Measurements from ENCODE around the gene RBM42.
A peak's percentile ranks its signal among the peaks of the same experiment; 100 is the strongest.
"Not testable (repeated sequence)": the region's sequence is repeated elsewhere in the genome, so short reads cannot be mapped to it uniquely, and the experiment has no call there.

The RBM42 gene

DNA sequence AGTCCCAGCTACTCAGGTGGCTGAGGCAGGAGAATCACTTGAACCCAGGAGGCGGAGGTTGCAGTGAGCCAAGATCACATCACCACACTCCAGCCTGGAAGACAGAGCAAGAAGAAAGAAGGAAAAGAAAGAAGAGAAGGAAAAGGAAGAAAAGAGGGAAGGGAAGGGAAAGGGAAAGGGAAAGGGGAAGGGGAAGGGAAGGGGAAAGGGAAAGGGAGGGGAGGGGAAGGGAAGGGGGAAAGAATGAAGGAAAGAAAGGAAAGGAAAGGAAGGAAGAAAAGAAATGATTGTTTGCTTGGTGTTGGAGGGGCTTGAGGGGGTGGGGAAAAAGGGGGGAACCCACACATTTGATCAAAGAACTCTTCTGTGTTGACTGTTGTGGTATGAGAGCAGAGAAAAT lies 32.9 kb upstream of the RBM42 start:
- DNase-seq (ENCODE audit: low read depth): no peak
- no peak overlapping the region for H3K4me3 ChIP-seq (ENCODE audit: low read depth, low read length)
- TF ChIP-seq, protein P1, sequence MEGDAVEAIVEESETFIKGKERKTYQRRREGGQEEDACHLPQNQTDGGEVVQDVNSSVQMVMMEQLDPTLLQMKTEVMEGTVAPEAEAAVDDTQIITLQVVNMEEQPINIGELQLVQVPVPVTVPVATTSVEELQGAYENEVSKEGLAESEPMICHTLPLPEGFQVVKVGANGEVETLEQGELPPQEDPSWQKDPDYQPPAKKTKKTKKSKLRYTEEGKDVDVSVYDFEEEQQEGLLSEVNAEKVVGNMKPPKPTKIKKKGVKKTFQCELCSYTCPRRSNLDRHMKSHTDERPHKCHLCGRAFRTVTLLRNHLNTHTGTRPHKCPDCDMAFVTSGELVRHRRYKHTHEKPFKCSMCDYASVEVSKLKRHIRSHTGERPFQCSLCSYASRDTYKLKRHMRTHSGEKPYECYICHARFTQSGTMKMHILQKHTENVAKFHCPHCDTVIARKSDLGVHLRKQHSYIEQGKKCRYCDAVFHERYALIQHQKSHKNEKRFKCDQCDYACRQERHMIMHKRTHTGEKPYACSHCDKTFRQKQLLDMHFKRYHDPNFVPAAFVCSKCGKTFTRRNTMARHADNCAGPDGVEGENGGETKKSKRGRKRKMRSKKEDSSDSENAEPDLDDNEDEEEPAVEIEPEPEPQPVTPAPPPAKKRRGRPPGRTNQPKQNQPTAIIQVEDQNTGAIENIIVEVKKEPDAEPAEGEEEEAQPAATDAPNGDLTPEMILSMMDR (IDR thresholded peaks at IDR 0.05; ENCODE audit: low read depth, low read length, missing control alignments): no peak

DNA sequence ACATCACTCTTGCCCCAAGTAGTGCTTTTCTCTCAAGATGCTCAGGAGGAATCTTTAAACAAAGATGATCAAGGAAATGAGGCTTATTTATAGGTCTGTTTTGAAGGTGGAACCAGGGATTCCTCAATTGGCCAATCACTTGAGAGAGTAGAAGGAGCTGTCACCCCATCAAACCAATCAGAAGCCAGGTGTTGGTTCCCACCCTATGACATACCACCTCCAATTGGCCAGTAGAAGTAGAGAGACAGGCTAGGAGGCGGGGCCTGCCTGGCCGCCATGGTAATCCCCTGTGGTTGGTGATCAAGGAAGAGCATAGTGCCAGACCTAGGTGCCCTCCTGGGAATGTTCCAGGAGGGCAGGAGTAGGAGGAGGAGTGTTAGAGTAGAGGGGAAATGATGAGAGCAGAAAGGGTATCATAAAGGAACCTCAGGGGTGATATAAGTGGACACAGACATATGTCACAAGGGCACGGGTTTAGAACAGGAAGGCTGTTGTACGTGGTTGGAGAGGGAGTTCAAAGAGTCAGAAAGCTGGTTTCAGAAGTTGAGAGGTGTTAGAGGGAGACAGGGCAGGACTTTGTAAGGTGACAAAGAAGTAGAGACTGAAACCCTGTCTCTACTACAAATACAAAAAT lies 32.4 kb upstream of the RBM42 start:
- no peak overlapping the region for H3K4me3 ChIP-seq (ENCODE audit: low read depth, low read length)
- DNase-seq (ENCODE audit: low read depth): peak; percentile 56
- TF ChIP-seq, protein P1 (IDR thresholded peaks at IDR 0.05; ENCODE audit: low read depth, low read length, missing control alignments): no peak

DNA sequence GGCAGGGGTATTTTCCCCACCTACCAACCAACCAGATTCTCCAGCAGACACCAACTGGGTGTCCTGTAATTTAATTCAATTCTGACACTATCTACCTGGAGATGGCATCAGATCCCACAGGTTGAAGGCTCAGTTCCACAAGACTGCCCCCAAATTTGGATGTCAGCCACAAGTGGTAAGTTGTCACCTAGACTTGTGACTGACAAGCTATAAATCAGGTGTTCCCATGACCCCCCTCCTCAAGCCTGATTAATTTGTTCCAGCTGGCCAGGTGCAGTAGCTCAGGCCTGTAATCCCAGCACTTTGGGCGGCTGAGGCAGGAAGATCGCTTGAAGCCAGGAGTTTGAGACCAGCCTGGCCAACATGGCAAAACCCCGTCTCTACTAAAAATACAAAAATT lies 26.9 kb upstream of the RBM42 start:
- DNase-seq (ENCODE audit: low read depth): no peak
- H3K4me3 ChIP-seq (ENCODE audit: low read depth, low read length): no peak overlapping the region
- TF ChIP-seq, protein P1 (IDR thresholded peaks at IDR 0.05; ENCODE audit: low read depth, low read length, missing control alignments): no peak

DNA sequence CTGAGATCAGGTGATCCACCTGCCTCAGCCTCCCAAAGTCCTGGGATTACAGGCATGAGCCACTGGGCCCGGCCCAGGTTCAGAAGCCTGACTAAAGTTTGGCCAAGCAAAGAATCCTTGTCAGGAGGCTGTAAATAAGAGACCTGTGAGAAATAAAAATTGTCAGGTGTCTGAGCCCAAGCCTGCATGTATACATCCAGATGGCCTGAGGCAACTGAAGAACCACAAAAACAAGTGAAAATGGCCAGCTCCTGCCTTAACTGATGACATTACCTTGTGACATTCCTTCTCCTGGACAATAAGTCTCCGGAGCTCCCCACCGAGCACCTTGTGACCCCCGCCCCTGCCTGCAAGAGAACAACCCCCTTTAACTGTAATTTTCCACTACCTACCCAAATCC lies 24.4 kb upstream of the RBM42 start:
- not testable (repeated sequence) for H3K4me3 ChIP-seq (ENCODE audit: low read depth, low read length); DNase-seq (ENCODE audit: low read depth)

DNA sequence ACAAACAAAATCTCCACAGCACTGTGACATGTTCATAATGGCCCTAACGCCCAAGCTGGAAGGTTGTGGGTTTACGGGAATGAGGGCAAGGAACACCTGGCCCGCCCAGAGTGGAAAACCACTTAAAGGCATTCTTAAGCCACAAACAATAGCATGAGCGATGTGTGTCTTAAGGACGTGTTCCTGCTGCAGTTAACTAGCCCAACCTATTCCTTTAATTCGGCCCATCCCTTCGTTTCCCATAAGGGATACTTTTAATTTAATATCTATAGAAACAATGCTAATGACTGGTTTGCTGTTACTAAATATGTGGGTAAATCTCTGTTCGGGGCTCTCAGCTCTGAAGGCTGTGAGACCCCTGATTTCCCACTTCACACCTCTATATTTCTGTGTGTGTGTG lies 21.7 kb upstream of the RBM42 start:
- not testable (repeated sequence) for H3K4me3 ChIP-seq (ENCODE audit: low read depth, low read length)

DNA sequence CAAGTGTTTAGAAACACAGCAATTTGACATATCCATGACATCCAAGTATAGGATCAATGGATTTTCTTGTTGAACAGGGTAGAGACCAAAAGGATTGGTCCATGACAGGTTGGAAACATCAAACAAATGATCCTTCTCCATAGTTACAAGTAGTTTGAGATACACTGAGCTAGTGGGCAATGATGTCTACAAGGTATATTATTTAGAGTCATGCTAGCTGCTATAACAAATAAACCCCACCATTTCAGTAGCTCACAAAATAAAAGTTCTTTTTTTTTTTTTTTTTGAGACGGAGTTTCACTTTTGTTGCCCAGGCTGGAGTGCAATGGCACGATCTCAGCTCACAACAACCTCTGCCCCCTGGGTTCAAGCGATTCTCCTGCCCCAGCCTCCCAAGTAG lies 21.2 kb upstream of the RBM42 start:
- TF ChIP-seq, protein P1 (IDR thresholded peaks at IDR 0.05; ENCODE audit: low read depth, low read length, missing control alignments): no peak
- DNase-seq (ENCODE audit: low read depth): no peak
- no peak overlapping the region for H3K4me3 ChIP-seq (ENCODE audit: low read depth, low read length)

More for the DNA sequence above, 21.7 kb upstream of the RBM42 start:
- DNase-seq (ENCODE audit: low read depth): not testable (repeated sequence)

DNA sequence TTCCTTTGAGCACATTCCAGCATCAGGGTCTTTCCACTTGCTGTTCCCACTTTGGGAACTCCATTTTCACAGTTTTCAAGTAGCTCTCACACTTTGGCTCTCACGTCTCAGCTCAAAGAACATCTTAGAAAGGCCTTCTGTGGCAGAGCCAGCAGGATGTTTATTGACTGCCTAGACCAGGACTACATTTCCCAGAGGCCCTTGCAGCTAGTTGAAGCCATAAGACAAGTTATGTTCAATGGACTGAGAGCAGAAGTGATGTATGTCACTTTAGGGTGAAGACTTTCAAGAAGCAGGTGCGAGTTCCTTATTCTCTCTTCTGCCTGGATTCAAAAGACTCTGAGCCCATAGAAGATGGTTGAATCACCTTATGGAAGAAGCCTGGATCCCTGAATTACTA lies 20.6 kb upstream of the RBM42 start:
- no peak for DNase-seq (ENCODE audit: low read depth)
- TF ChIP-seq, protein P1 (IDR thresholded peaks at IDR 0.05; ENCODE audit: low read depth, low read length, missing control alignments): no peak
- no peak overlapping the region for H3K4me3 ChIP-seq (ENCODE audit: low read depth, low read length)

DNA sequence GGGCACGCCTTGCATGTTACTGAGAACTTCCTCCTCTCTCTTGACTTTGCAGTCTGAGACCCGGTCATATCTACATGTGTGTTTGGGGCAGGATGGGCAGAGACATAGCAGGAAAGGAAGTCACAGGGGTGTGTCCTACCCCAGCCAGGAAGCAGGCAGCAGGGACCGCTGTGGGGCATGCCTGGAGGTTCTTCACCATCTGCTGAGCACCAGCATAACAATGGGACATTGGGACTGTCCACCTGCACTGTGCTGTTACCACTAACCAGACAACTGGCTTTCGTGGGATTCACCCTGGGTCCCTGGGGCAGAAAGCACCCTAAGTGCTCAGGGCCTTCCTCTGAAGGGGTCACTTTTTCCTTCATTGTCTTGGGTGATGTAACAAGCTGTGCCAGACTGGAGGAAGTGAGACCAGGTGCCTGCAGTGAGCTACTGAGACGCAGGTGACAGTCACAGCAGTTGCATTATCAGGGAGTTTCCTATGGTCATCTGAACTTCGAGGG lies 18.9 kb upstream of the RBM42 start:
- TF ChIP-seq, protein P1 (IDR thresholded peaks at IDR 0.05; ENCODE audit: low read depth, low read length, missing control alignments): no peak
- H3K4me3 ChIP-seq (ENCODE audit: low read depth, low read length): no peak overlapping the region
- DNase-seq (ENCODE audit: low read depth): peak; percentile 69
